Neural crest cell (in vitro differentiated cells): ENCODE data around the gene CIITA. TPM values are rescaled to one million over a fixed set of nuclear protein-coding genes. Genes with fewer than 3 reads are reported as not detected.

Experiments
- DNase-seq: peaks from one replicate; pipeline ENCODE4 v3.0.0; 2021; ENCODE audit warnings: low read depth, mixed read lengths, low spot score
- H3K27ac Mint-ChIP-seq: one replicate; pipeline ENCODE4 v1.8.0; 2021; ENCODE audit warnings: mild to moderate bottlenecking, mixed read lengths; ENCODE audit not compliant: unreplicated experiment
- H3K27me3 Mint-ChIP-seq: 2 replicates; pipeline ENCODE4 v1.8.0; 2021; ENCODE audit warnings: low read depth, mild to moderate bottlenecking, mixed read lengths
- H3K36me3 Mint-ChIP-seq: 2 replicates; pipeline ENCODE4 v1.8.0; 2021; ENCODE audit warnings: low read depth, mild to moderate bottlenecking, mixed read lengths
- H3K4me1 Mint-ChIP-seq: 2 replicates; pipeline ENCODE4 v1.8.0; 2021; ENCODE audit warnings: mixed read lengths
- H3K4me3 Mint-ChIP-seq: one replicate; pipeline ENCODE4 v1.8.0; 2021; ENCODE audit warnings: mild to moderate bottlenecking, mixed read lengths
- H3K9me3 Mint-ChIP-seq: 2 replicates; pipeline ENCODE4 v1.8.0; 2021; ENCODE audit warnings: mixed read lengths
- total RNA-seq: library from RNA; stranded (reverse); gene quantifications from 2 replicates; pipeline ENCODE4 v1.2.1, GENCODE V29; 2021
- TF ChIP-seq, protein P1 (sequence below): fragments of 200-600 bp; sonication (generic); conservative IDR thresholded peaks from 2 replicates; pipeline ENCODE4 v1.5.0; 2021; ENCODE audit warnings: antibody characterized with exemption, mild to moderate bottlenecking

Gene CIITA
- total RNA-seq, 1 donor from 2014 or later, result not detected

DNA sequence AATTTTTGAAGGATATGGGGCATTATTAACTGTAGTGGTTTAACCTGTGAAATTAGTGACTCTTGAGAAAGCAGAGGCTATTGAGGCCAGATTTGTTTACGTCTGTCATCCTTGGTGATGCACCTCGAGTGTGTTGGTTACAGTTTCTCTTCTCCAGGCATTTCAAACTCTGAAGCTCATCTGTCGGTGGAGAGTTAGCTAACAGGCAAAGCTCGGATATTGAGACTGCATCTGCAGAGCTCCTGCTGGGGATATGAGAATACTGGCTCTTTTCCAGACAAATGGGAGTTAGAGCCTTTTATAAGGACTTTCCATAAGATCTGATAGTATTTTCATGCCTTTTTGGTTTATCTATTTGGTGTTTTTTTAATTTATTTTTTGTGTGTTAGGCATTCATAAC is 74.0 kb downstream of the CIITA start:
- H3K36me3 Mint-ChIP-seq, result no peaks in the 10 kb centered on the region
- no peaks in the 10 kb centered on the region for H3K9me3 Mint-ChIP-seq
- H3K27ac Mint-ChIP-seq, result no peak overlapping the region
- TF ChIP-seq, protein P1, sequence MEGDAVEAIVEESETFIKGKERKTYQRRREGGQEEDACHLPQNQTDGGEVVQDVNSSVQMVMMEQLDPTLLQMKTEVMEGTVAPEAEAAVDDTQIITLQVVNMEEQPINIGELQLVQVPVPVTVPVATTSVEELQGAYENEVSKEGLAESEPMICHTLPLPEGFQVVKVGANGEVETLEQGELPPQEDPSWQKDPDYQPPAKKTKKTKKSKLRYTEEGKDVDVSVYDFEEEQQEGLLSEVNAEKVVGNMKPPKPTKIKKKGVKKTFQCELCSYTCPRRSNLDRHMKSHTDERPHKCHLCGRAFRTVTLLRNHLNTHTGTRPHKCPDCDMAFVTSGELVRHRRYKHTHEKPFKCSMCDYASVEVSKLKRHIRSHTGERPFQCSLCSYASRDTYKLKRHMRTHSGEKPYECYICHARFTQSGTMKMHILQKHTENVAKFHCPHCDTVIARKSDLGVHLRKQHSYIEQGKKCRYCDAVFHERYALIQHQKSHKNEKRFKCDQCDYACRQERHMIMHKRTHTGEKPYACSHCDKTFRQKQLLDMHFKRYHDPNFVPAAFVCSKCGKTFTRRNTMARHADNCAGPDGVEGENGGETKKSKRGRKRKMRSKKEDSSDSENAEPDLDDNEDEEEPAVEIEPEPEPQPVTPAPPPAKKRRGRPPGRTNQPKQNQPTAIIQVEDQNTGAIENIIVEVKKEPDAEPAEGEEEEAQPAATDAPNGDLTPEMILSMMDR, result no peak
- H3K4me1 Mint-ChIP-seq, result peaks cover 8% of the 10 kb centered on the region
- DNase-seq, result no peak
- no peak overlapping the region for H3K4me3 Mint-ChIP-seq
- no peaks in the 10 kb centered on the region for H3K27me3 Mint-ChIP-seq

DNA sequence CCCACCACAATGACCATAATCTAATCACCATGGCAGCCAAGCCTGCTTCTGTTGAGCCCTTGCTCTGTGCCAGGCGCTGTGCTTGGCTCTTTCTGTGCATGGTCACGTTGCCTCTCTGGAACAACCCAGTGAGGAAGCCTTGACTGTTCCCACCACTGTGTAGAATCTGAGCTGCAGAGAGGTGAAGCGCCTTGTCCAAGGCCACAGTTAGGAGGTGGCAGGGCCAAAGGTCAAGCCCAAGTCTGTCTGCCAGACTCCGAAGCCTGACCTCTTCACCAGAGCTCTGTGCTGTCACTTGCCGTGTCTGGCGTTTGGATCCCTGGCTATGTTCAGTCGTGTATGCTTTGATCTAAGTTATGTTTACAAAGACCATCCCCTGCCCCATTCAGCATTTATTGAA is 77.9 kb downstream of the CIITA start:
- TF ChIP-seq, protein P1, result no peak
- Mint-ChIP-seq H3K27me3 (no peaks in the 10 kb centered on the region), H3K4me3 (no peak overlapping the region), H3K9me3 (no peaks in the 10 kb centered on the region), H3K27ac (no peak overlapping the region), H3K36me3 (no peaks in the 10 kb centered on the region), H3K4me1 (peaks cover 4% of the 10 kb centered on the region)
- DNase-seq, result no peak

DNA sequence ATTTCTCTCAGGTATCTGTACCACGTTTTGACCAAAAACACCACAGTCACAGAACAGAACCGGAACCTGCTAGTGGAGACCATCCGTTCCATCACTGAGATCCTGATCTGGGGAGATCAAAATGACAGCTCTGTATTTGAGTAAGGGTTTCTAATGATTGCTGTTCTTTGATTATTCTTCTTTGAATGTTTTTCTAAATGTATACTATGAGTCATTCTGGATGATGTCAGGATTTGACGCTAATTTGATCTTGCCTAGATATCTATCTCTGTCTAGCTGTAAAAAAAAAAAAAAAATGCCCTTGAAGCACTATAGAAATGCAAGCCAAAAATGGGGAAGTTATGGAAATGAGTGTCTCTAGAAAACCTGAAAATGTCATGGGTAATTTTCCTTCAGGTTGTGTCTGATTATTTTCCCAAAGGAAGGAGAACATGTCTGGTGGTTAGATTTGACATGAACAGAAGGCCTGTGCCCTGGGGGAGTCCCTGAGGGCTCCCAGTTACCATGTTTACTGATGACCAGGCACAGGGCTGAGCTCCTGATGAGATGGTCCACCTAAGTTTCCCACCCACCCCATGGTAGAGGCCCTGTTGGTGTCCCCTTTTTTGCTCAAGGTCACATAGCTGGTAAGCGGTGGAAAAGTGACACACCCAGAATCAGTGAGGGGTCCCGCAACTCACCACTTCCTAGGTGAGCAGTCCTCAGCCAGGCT is 80.9 kb downstream of the CIITA start:
- no peak overlapping the region for H3K27ac Mint-ChIP-seq
- H3K9me3 Mint-ChIP-seq, result no peaks in the 10 kb centered on the region
- no peaks in the 10 kb centered on the region for H3K36me3 Mint-ChIP-seq
- peaks cover 4% of the 10 kb centered on the region for H3K4me1 Mint-ChIP-seq
- TF ChIP-seq, protein P1, result no peak
- H3K27me3 Mint-ChIP-seq, result no peaks in the 10 kb centered on the region
- DNase-seq, result no peak
- H3K4me3 Mint-ChIP-seq, result no peak overlapping the region

DNA sequence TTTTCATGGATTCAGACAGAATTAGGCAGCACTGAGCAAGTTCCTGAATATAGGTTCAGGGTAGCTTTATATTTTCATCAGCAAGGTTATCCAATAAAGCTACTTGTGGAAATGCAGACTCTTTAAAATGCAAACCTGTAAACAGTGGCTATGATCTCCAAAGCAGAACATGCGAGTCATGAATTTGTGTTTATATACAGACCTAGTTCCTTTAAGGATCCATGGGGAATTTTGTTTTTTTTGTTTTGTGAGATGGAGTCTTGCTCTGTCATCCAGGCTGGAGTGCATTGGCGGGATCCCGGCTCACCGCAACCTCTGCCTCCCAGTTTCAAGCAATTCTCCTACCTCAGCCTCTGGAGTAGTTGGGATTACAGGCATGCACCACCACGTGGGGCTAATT is 82.2 kb downstream of the CIITA start:
- Mint-ChIP-seq H3K4me3 (no peak overlapping the region), H3K36me3 (no peaks in the 10 kb centered on the region), H3K27me3 (no peaks in the 10 kb centered on the region), H3K4me1 (peaks cover 8% of the 10 kb centered on the region), H3K9me3 (no peaks in the 10 kb centered on the region), H3K27ac (no peak overlapping the region)
- no peak for DNase-seq
- TF ChIP-seq, protein P1, result no peak

DNA sequence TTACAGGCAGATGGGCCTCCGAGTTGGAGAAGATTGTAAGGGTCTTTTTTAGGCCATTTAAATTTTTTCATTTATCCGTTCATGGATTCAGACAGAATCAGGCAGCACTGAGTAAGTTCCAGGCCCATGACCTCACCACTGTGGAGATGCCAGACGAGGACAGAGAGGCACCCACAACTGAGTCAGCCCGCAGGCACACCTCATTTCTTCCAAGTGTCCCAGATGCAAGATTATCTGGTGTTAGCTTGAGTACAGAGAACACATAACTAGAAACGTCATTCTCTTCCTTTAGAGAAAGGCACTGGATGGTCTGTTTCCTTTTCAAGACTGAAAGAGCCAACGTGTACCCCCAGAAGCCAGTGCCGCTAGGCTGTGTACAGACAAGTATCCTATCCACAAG is 84.2 kb downstream of the CIITA start:
- Mint-ChIP-seq H3K4me3 (no peak overlapping the region), H3K9me3 (no peaks in the 10 kb centered on the region), H3K27ac (no peak overlapping the region), H3K4me1 (peaks cover 7% of the 10 kb centered on the region), H3K36me3 (peaks cover 2% of the 10 kb centered on the region), H3K27me3 (no peaks in the 10 kb centered on the region)
- TF ChIP-seq, protein P1, result no peak
- no peak for DNase-seq
